ENCODE data around the gene OLFM1. TPM values are rescaled to one million over a fixed set of nuclear protein-coding genes. Genes with fewer than 3 reads are reported as not detected.

OLFM1 gene
- total and polyA plus RNA-seq, 2 donors from 2014 or later, result 2.9 to 33.7 TPM

DNA sequence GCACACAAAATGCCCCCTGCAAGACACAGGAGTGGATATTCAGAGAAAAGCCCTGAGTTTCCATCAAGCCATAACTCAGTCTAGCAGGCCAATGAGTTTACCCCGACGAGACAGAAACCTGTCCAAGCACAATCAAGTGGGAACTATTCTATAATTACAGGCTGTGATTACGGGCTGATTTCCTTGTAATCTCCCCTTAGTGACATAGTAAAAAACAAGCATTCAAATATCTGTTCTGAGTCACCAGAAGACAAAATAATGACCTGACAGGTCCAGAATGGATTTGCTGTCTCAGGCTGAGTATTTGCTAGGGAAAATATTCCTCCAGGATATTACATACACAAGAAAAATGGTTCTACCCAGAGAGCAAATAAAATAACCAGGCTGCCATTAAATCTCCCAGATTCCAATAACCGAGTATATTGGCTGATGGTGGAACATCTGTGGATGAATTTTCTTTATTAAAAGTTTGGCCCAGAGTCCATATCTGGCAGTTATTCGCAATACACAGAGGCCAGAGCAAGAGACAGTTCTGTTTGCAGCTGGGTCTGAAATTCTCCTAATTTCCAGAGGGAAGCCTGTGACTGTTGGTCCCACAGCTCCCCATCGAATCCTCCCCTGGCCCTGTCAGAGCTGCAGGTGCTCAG, 35.8 kb downstream of the OLFM1 start:
- Histone ChIP-seq H3K27ac (ENCODE audit: low read depth in 2 of 2, low read length in 2 of 2) (no peak overlapping the region), H3K9me3 (ENCODE audit: control insufficient read depth in 2 of 3, insufficient read depth in 1 of 3, low read length in 3 of 3) (no peaks in the 10 kb centered on the region), H3K4me3 (ENCODE audit: low read length in 3 of 3) (no peak overlapping the region), H3K4me1 (ENCODE audit: control insufficient read depth in 2 of 3, insufficient read depth in 2 of 3, low read depth in 1 of 3, low read length in 3 of 3) (no peaks in the 10 kb centered on the region), H3K36me3 (ENCODE audit: control insufficient read depth in 2 of 3, insufficient read depth in 3 of 3, low read length in 3 of 3) (no peaks in the 10 kb centered on the region), H3K27me3 (ENCODE audit: control insufficient read depth, insufficient read depth, low read length) (no peaks in the 10 kb centered on the region), H3K9ac (ENCODE audit: low read length in 3 of 3) (no peak overlapping the region)
- TF ChIP-seq, protein P1, sequence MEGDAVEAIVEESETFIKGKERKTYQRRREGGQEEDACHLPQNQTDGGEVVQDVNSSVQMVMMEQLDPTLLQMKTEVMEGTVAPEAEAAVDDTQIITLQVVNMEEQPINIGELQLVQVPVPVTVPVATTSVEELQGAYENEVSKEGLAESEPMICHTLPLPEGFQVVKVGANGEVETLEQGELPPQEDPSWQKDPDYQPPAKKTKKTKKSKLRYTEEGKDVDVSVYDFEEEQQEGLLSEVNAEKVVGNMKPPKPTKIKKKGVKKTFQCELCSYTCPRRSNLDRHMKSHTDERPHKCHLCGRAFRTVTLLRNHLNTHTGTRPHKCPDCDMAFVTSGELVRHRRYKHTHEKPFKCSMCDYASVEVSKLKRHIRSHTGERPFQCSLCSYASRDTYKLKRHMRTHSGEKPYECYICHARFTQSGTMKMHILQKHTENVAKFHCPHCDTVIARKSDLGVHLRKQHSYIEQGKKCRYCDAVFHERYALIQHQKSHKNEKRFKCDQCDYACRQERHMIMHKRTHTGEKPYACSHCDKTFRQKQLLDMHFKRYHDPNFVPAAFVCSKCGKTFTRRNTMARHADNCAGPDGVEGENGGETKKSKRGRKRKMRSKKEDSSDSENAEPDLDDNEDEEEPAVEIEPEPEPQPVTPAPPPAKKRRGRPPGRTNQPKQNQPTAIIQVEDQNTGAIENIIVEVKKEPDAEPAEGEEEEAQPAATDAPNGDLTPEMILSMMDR (IDR thresholded peaks at IDR 0.05; ENCODE audit: borderline replicate concordance, extremely low read depth, insufficient read depth), result no peak
- intact Hi-C loops (cut with DNase I), result no loop called here
- FAIRE-seq (no peak), DNase-seq (no peak)

- Histone ChIP-seq H3K4me1 (ENCODE audit: control insufficient read depth in 2 of 3, insufficient read depth in 2 of 3, low read depth in 1 of 3, low read length in 3 of 3) (no peaks in the 10 kb centered on the region), H3K27me3 (ENCODE audit: control insufficient read depth, insufficient read depth, low read length) (no peaks in the 10 kb centered on the region), H3K36me3 (ENCODE audit: control insufficient read depth in 2 of 3, insufficient read depth in 3 of 3, low read length in 3 of 3) (no peaks in the 10 kb centered on the region), H3K9me3 (ENCODE audit: control insufficient read depth in 2 of 3, insufficient read depth in 1 of 3, low read length in 3 of 3) (no peaks in the 10 kb centered on the region), H3K27ac (ENCODE audit: low read depth in 2 of 2, low read length in 2 of 2) (no peak overlapping the region), H3K9ac (ENCODE audit: low read length in 3 of 3) (no peak overlapping the region), H3K4me3 (ENCODE audit: low read length in 3 of 3) (no peak overlapping the region)
- no peak for FAIRE-seq
- TF ChIP-seq, protein P1 (IDR thresholded peaks at IDR 0.05; ENCODE audit: borderline replicate concordance, extremely low read depth, insufficient read depth), result no peak
- no peak for DNase-seq
- intact Hi-C loops (cut with DNase I), result no loop called here
These were observed 36.3 kb downstream of the OLFM1 start for GRCh38 chr9:135123773-135124134.

DNA sequence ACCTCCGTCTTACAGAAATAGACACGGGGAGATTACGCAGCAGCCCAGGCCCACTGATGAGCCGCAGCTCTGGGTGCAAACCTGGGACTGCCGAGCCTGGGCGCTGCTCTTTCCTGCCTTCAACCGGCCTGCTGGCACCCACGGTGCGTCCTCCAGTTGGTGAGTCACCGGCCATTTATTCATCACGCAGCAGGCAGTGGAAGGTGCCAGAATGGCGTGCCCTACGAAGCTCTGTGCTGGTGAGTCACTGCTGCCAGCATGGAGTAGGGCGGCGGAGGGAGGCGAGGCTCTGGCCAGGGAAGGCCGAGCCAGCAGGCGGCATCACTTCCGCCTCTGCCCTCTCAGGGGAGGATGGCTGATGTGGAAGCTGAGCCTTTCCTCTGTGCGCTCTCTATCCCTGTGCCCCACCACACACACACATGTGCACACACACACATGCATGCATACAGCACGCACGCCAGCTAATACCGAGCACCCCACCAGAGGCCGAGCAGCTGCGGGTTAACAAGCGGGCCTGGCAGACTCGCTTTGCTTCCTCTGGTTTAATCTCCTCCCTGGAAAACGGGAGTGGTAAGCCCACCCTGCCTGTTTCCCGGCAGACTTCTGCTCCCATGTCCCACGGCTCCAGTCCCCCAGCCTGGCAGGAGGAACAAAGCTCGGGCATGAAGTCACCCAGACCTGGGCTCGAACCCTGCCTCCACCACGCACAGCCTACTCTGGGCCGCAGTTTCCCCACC, 39.2 kb downstream of the OLFM1 start:
- TF ChIP-seq, protein P1 (IDR thresholded peaks at IDR 0.05; ENCODE audit: borderline replicate concordance, extremely low read depth, insufficient read depth), result no peak
- no peaks in the 10 kb centered on the region for H3K9me3 ChIP-seq (ENCODE audit: control insufficient read depth in 2 of 3, insufficient read depth in 1 of 3, low read length in 3 of 3)
- H3K27ac ChIP-seq (ENCODE audit: low read depth in 2 of 2, low read length in 2 of 2), result no peak overlapping the region
- intact Hi-C loops (cut with DNase I), result no loop called here
- no peak overlapping the region for H3K9ac ChIP-seq (ENCODE audit: low read length in 3 of 3)
- FAIRE-seq (no peak), DNase-seq (no peak)
- H3K4me1 ChIP-seq (ENCODE audit: control insufficient read depth in 2 of 3, insufficient read depth in 2 of 3, low read depth in 1 of 3, low read length in 3 of 3), result no peaks in the 10 kb centered on the region
- H3K27me3 ChIP-seq (ENCODE audit: control insufficient read depth, insufficient read depth, low read length), result no peaks in the 10 kb centered on the region
- no peak overlapping the region for H3K4me3 ChIP-seq (ENCODE audit: low read length in 3 of 3)
- no peaks in the 10 kb centered on the region for H3K36me3 ChIP-seq (ENCODE audit: control insufficient read depth in 2 of 3, insufficient read depth in 3 of 3, low read length in 3 of 3)

Data from kidney (tissue), 14 donors.